WTC11 (cell line): ENCODE data around the gene ICAM3. TPM values are rescaled to one million over a fixed set of nuclear protein-coding genes. Genes with fewer than 3 reads are reported as not detected.

ENCODE experiments used
- ATAC-seq: fragments of 200-7000 bp; cut with Tn5 transposase; 2 replicates; pipeline ENCODE4 v1.10.0; 2021; ENCODE audit warnings: mild to moderate bottlenecking, moderate library complexity
- CTCF ChIA-PET: fragments of 300-600 bp; sonication (Branson Sonifier 250); formaldehyde crosslinking; loops from one replicate; lab custom pipeline; 2021; ENCODE audit warnings: antibody characterized with exemption; lab: Charles Lee
- POLR2A ChIA-PET: fragments of 350-600 bp; sonication (Branson Sonifier 250); formaldehyde crosslinking; loops from one replicate; lab custom pipeline; 2021; ENCODE audit warnings: antibody characterized with exemption; lab: Charles Lee
- DNase-seq: peaks from one replicate; pipeline ENCODE4 v3.0.0; 2021; ENCODE audit warnings: low spot score
- H3K27ac Mint-ChIP-seq: 2 replicates; pipeline ENCODE4 v1.8.0; 2021; ENCODE audit warnings: mixed read lengths
- H3K27me3 Mint-ChIP-seq: 2 replicates; pipeline ENCODE4 v1.8.0; 2021; ENCODE audit warnings: low read depth, mild to moderate bottlenecking, moderate library complexity, mixed read lengths
- H3K36me3 Mint-ChIP-seq: 2 replicates; pipeline ENCODE4 v1.8.0; 2021; ENCODE audit warnings: mixed read lengths
- H3K4me1 Mint-ChIP-seq: 2 replicates; pipeline ENCODE4 v1.8.0; 2022; ENCODE audit warnings: mixed read lengths
- H3K4me3 Mint-ChIP-seq: 2 replicates; pipeline ENCODE4 v1.8.0; 2021; ENCODE audit warnings: mild to moderate bottlenecking, moderate library complexity, mixed read lengths
- H3K9me3 Mint-ChIP-seq: 2 replicates; pipeline ENCODE4 v1.8.0; 2021; ENCODE audit warnings: mixed read lengths
- ATF1 ChIP-seq: sonication (generic); formaldehyde crosslinking; IDR thresholded peaks from 2 replicates; pipeline ENCODE4 v1.8.1; 2023; ENCODE audit warnings: mild to moderate bottlenecking, moderate library complexity, missing genetic modification reagents
- ATF6 ChIP-seq: sonication (generic); formaldehyde crosslinking; IDR thresholded peaks from 2 replicates; pipeline ENCODE4 v1.8.1; 2023; ENCODE audit warnings: mild to moderate bottlenecking, missing genetic modification reagents
- CREB1 ChIP-seq: sonication (generic); formaldehyde crosslinking; IDR thresholded peaks from 2 replicates; pipeline ENCODE4 v1.8.0; 2023; ENCODE audit warnings: mild to moderate bottlenecking, missing genetic modification reagents
- CREM ChIP-seq: sonication (generic); formaldehyde crosslinking; IDR thresholded peaks from 2 replicates; pipeline ENCODE4 v1.8.1; 2022; ENCODE audit warnings: mild to moderate bottlenecking, missing genetic modification reagents, moderate library complexity
- CTCF ChIP-seq: fragments of 200-600 bp; IDR thresholded peaks from 2 replicates; pipeline ENCODE4 v1.8.0; 2022; ENCODE audit warnings: antibody characterized with exemption
- ELF4 ChIP-seq: sonication (generic); formaldehyde crosslinking; IDR thresholded peaks from 2 replicates; pipeline ENCODE4 v1.8.1; 2022; ENCODE audit warnings: low read depth, mild to moderate bottlenecking, moderate library complexity, missing genetic modification reagents
- EMX1 ChIP-seq: fragments of 250-450 bp; sonication (Bioruptor Pico); IDR thresholded peaks from 2 replicates; pipeline ENCODE4 v1.8.0; 2021; ENCODE audit warnings: mild to moderate bottlenecking
- ESRRA ChIP-seq: sonication (generic); formaldehyde crosslinking; IDR thresholded peaks from 2 replicates; pipeline ENCODE4 v1.8.1; 2022; ENCODE audit warnings: mild to moderate bottlenecking, missing genetic modification reagents, borderline replicate concordance
- FOXK1 ChIP-seq: sonication (generic); formaldehyde crosslinking; IDR thresholded peaks from 2 replicates; pipeline ENCODE4 v1.8.0; 2022; ENCODE audit warnings: mild to moderate bottlenecking, moderate library complexity, missing genetic modification reagents
- GRHL2 ChIP-seq: fragments of 250-450 bp; sonication (Bioruptor Pico); IDR thresholded peaks from 2 replicates; pipeline ENCODE4 v1.8.0; 2022; ENCODE audit warnings: mild to moderate bottlenecking, moderate library complexity; ENCODE audit not compliant: insufficient replicate concordance, severe bottlenecking
- HMGXB4 ChIP-seq: sonication (generic); formaldehyde crosslinking; IDR thresholded peaks from 2 replicates; pipeline ENCODE4 v1.8.1; 2023; ENCODE audit warnings: mild to moderate bottlenecking, moderate library complexity, missing genetic modification reagents
- JAZF1 ChIP-seq: fragments of 250-450 bp; sonication (Bioruptor Pico); IDR thresholded peaks from 2 replicates; pipeline ENCODE4 v1.9.0; 2021; ENCODE audit warnings: moderate library complexity, mild to moderate bottlenecking, inconsistent platforms
- MAX ChIP-seq: sonication (generic); formaldehyde crosslinking; IDR thresholded peaks from 2 replicates; pipeline ENCODE4 v1.8.0; 2022; ENCODE audit warnings: mild to moderate bottlenecking, missing genetic modification reagents
- MXD4 ChIP-seq: fragments of 250-450 bp; sonication (Bioruptor Pico); IDR thresholded peaks from 2 replicates; pipeline ENCODE4 v1.8.0; 2021; ENCODE audit warnings: mild to moderate bottlenecking, moderate library complexity, borderline replicate concordance
- NFATC4 ChIP-seq: fragments of 250-450 bp; sonication (Bioruptor Pico); IDR thresholded peaks from 2 replicates; pipeline ENCODE4 v1.9.0; 2021; ENCODE audit warnings: mild to moderate bottlenecking
- OVOL2 ChIP-seq: fragments of 250-450 bp; sonication (Bioruptor Pico); IDR thresholded peaks from 2 replicates; pipeline ENCODE4 v1.9.0; 2021; ENCODE audit warnings: mild to moderate bottlenecking, borderline replicate concordance
- PRRX2 ChIP-seq: fragments of 250-450 bp; sonication (Bioruptor Pico); IDR thresholded peaks from 2 replicates; pipeline ENCODE4 v1.8.0; 2021; ENCODE audit warnings: mild to moderate bottlenecking
- USF1 ChIP-seq: sonication (generic); formaldehyde crosslinking; IDR thresholded peaks from 2 replicates; pipeline ENCODE4 v1.8.0; 2022; ENCODE audit warnings: mild to moderate bottlenecking, missing genetic modification reagents
- ZNF121 ChIP-seq: sonication (generic); formaldehyde crosslinking; IDR thresholded peaks from 2 replicates; pipeline ENCODE4 v1.8.0; 2023; ENCODE audit warnings: missing genetic modification reagents
- ZNF138 ChIP-seq: sonication (generic); formaldehyde crosslinking; conservative IDR thresholded peaks from 2 replicates; pipeline ENCODE4 v1.8.1; 2022; ENCODE audit warnings: mild to moderate bottlenecking, moderate library complexity, missing genetic modification reagents
- ZNF219 ChIP-seq: sonication (generic); formaldehyde crosslinking; IDR thresholded peaks from 2 replicates; pipeline ENCODE4 v1.8.0; 2023; ENCODE audit warnings: missing genetic modification reagents, mild to moderate bottlenecking, borderline replicate concordance
- ZNF263 ChIP-seq: sonication (generic); formaldehyde crosslinking; IDR thresholded peaks from 2 replicates; pipeline ENCODE4 v1.8.1; 2022; ENCODE audit warnings: low read depth, mild to moderate bottlenecking, moderate library complexity, missing genetic modification reagents
- ZNF281 ChIP-seq: sonication (generic); formaldehyde crosslinking; IDR thresholded peaks from 2 replicates; pipeline ENCODE4 v1.8.0; 2023; ENCODE audit warnings: mild to moderate bottlenecking, missing genetic modification reagents
- ZNF416 ChIP-seq: fragments of 250-450 bp; sonication (Bioruptor Pico); IDR thresholded peaks from 2 replicates; pipeline ENCODE4 v1.9.0; 2021; ENCODE audit warnings: mild to moderate bottlenecking, inconsistent platforms
- total RNA-seq: library from RNA; stranded (reverse); gene quantifications from 3 replicates; pipeline ENCODE4 v1.2.3, GENCODE V29; 2021

The ICAM3 gene
- total RNA-seq, 1 experiment from 2014 or later: 18.7 TPM

GRCh38 chr19:10352764-10353671 is 13.6 kb upstream of the ICAM3 start:
- no peaks in the 10 kb centered on the region for H3K9me3 Mint-ChIP-seq
- DNase-seq: peak; percentile 95
- H3K27me3 Mint-ChIP-seq: no peaks in the 10 kb centered on the region
- peaks cover 14% of the 10 kb centered on the region for H3K4me1 Mint-ChIP-seq
- ChIA-PET POLR2A (interaction anchor here (0.8 to 2.2 kb wide), 6 partner anchors 19 to 63 kb away, joined by 3 to 18 read pairs (median 6); partner anchors contain the start of genes ICAM5, RAVER1 and TYK2), CTCF (interaction anchor here (0.5 to 3.5 kb wide), 17 partner anchors 18 to 365 kb away, joined by 3 to 24 read pairs (median 4); partner anchors contain the start of genes CDC37, DNM2, ICAM1 and ICAM5)
- peak; percentile 65 for ATAC-seq
- H3K4me3 Mint-ChIP-seq: peak overlapping the region; percentile 84
- H3K36me3 Mint-ChIP-seq: no peaks in the 10 kb centered on the region; the same call in 1 of the 2 replicates
- peak overlapping the region; percentile 98 for H3K27ac Mint-ChIP-seq
- TF ChIP-seq CREM (no peak), CREB1 (CRISPR knock-in tag) (peak; percentile 36; the same call in 1 of the 2 replicates), MAX (CRISPR knock-in tag) (peak; percentile 91), FOXK1 (CRISPR knock-in tag) (peak; percentile 40; the same call in 1 of the 2 replicates), ZNF263 (CRISPR knock-in tag) (no peak), ZNF281 (CRISPR knock-in tag) (peak; percentile 29; the same call in 1 of the 2 replicates), GRHL2 (no peak), NFATC4 (CRISPR knock-in tag) (no peak), ATF6 (CRISPR knock-in tag) (no peak), EMX1 (CRISPR knock-in tag) (no peak), ZNF138 (no peak), MXD4 (CRISPR knock-in tag) (no peak), ATF1 (CRISPR knock-in tag) (no peak), CTCF (no peak), HMGXB4 (CRISPR knock-in tag) (no peak), ESRRA (peak; percentile 33; the same call in 1 of the 2 replicates), ZNF121 (peak; percentile 6; the same call in 1 of the 2 replicates), PRRX2 (no peak), JAZF1 (CRISPR knock-in tag) (no peak), OVOL2 (CRISPR knock-in tag) (no peak), USF1 (CRISPR knock-in tag) (peak; percentile 61; the same call in 1 of the 2 replicates), ELF4 (CRISPR knock-in tag) (no peak), ZNF416 (no peak), ZNF219 (CRISPR knock-in tag) (no peak)
